HK-2 (cell line): Measurements from ENCODE around the gene IGHMBP2.
"Not testable (repeated sequence)": the region's sequence is repeated elsewhere in the genome, so short reads cannot be mapped to it uniquely, and the experiment has no call there.

ENCODE experiments used
- DNase-seq: peaks from one replicate; pipeline ENCODE4 v3.0.0-alpha.2; 2018; ENCODE audit not compliant: unreplicated experiment

IGHMBP2 gene

DNA sequence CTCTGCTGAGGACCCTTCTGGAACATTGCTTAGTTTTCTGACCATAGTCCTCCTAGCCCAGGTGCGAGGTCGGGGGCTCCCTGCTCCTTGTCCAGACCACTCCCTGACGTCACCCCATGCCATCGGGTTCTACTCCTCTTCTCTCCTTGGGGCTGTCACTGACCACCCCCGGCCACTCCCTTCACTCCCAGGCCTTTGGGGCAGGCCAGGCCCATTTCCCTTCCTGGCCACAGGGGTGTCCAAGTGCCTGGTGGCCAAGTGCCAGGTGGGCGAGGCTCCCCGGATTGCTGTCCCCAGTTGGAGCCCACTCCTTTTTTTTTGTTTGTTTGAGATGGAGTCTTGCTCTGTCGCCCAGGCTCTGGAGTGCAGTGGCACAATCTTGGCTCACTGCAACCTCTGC lies 57.6 kb downstream of the IGHMBP2 start:
- no peak for DNase-seq

DNA sequence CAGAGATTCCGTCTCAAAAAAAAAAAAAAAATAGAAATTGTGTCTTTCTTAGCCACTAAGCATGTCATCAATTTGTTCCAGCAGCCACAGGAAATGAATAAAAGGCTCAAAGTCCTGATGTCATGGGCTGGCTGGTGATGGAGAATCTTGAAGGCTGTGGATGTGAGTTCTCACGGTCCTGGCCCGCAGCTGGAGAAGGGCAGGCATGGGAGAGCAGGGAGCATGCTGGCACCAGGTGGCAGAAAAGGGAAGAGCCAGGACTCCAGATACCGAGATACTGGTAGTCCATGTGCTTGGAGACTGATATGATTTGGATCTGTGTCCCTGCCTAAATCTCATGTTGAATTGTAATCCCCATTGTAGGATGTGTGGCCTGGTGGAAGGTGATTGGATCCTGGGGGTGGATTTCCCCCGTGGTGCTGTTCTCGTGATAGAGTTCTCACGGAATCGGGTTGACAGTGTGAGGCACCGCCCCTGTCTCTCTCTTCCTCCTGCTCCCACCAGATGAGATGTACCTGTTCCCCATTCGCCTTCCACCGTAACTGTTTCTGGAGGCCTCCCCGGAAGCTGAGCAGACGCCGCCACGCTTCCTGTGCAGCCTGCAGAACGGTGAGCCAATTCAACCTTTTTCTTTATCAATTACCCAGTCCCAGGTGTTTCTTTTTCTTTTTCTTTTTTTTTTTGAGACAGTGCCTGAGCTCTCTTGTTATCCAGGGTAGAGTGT lies 59.0 kb downstream of the IGHMBP2 start:
- no peak for DNase-seq

DNA sequence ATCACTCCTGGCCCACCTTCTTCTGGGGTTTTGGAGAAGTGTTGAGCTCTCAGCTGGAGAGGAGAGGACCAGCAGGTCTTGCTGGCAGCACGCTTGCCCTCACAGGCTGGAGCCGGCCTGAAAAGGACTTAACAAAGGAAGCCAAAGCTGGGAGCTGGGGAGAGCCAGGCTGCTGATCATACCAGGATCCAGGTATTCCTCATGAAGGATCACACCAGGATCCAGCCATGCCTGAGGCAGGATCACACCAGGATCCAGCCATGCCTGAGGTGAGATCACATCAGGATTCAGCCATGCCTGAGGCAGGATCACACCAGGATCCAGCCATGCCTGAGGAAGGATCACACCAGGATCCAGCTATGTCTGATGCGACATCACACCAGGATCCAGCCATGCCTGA lies 60.1 kb downstream of the IGHMBP2 start:
- no peak for DNase-seq

DNA sequence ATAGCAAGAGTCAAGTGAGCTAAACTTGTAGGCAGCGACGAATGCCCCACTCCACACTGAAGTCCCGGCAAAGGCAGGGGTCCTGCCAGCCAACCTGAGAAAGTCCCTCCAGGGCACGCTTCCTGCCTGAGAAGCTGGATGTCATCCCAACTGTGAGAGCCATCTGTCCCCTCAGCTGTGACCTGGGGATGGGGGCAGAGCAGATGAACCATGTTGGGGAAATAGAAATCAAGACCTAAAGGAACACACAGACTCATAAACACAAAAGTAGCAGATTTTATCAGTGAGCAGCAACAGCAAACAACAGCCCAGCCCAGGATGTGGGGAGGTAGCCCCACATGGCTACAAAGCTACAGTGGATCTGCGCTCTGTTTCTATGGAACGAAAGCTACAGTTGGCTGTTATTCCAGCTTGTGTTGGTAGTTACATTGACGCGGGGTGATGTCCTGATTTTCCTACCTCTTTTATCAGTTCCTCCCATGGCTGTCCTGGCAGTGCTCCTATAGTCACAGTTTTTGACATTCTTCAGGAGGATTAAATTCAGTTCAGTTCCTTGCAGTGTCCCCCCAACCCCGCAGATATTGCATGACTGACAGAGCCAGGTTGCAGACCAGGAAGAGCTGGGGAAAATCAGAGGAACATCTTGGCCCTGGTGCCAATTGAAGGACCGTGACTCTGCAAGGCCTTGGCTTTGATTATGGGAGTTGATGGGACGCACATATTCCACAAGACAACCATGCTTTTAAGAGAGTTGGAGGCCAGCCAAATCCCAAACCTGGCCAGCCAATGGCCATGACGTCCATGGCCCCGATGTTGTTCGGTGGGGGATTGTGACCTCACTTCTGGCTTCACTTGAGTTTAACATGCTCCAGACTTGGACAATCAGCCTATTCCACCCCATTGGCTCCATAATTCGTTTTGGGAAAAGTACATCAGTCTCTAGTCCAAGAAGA lies 62.5 kb downstream of the IGHMBP2 start:
- DNase-seq: no peak

DNA sequence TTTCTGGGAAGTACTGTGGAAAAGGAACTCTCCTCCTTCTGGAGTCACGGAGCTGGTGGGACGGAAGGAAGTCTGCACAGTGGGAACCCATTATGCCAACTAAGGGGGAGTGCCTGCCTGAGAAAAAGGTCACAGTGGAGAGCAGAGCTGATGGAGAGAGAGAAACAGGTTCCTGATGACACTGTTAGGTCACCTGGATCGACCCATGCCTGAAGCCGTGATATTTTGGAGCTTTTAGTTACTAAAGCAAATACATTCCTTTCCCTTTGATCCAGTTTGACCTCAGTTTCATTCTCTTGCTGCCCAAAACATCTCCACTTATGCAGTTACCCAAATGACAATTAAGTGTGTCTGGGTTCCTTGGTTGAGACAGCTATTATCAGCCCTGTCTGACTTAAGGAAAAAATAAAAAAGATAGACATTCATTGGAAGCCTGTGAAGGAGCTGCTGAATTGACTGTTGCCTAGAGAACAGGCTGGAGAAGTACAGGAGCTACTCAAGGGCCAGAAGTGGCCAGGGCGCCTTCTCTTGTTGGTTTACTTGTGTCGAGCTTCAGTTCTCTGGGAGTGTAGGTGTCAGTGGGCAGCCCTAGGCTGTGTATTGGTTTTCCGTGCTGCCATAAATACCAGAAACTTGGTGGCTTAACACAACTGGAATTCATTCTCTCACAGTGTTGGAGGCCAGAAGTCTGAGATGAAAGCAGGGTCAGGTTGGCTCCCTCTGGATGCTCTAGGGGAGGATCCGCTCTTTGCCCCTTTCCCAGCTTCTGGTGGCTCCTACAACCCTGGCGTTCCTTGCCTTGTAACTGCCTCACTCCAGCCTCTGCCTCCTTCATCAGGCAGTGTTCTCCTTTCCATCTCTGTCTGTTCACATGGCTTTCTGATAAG lies 63.4 kb downstream of the IGHMBP2 start:
- DNase-seq: no peak

DNA sequence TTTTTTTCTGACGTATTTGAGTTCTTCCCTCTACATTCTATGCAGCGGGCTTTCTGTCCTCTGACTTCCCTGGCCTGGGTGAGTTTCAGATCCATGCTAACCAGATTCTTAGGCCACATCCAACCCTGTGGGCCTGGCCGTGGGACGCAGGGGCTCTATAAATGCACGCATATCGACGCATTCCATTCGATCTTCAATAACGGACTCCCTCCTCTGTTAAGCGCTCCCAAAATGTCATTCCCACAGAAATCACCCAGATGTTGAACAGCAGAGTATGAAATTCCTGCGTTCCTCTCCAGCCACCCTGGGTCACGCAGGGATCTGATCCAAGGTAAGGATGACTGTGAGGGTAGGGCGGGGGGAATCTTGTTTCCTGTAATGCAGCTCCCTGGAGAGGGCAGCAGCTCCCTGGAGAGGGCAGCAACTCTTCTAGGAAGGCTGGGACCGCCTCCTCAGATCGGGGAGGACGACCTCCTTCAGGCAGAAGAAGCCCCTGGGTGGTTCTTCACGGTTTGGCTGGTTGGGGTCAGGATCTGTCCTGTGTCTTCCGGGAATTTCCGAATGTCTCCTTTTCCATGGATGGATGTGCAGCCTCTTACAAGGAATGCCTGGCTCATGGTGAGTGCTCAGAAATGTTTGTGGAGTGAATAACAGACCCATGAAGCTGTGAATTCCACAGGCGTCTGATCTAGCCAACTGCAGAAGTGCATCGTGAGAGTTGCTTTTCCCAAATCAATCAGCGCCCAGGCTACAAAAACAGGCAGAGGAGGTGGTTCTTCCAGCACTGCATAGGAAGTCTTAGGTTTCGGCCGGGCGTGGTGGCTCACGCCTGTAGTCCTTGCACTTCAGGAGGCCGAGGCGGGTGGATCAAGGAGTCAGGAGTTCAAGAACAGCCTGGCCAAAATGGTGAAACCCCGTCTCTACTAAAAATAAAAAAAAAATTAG lies 64.9 kb downstream of the IGHMBP2 start:
- no peak for DNase-seq

DNA sequence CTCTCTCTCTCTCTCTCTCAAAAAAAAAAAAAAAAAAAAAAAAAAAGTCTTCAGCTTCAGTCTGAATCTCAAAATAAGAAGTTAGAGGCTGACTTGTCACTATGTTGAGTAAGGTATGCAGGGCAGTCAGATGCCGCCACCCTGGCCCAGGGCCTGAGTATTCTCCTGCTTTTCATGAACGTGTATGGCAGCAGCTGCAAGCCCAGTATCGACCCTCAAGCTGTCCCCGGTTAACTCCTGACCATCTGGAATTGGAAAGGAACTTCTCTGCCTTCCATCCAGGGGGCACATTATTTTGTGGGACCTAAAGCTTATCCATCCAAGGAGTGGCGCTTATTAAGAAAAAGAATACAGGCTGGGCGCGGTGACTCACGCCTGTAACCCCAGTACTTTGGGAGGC lies 65.7 kb downstream of the IGHMBP2 start:
- DNase-seq: no peak

DNA sequence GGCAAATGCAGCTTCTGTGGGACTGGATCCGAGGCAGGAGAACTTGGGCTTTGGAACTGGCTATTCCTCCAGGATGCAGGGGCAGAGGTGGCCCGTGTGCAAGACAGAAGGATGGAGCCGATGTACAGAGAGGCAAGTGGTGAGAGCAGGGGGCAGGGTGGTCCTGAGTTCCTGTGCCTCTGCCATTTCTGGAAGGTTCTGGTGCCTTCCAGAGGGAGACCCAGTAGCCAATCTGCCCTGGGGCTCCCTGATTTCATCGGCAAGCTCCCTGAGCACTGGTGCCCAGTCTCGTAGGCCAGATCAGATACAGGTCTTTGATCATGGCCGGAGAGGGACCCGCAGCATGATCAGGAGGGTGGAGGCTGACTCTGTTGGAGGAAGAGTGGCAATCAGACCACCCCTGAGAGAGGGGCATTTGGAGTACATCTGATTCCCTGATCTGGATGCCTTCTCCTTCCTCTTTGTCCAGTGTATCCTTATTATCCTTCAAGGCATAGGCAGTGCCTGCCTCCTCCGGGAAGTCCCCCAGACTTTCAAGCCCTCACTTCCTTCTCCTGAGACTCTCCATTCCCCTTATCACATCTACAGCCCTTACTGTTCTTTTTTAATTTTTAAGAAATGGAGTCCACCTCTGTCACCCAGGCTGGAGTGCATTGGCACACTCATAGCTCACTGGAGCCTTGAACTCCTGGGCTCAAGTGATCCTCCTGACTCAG lies 67.4 kb downstream of the IGHMBP2 start:
- no peak for DNase-seq

DNA sequence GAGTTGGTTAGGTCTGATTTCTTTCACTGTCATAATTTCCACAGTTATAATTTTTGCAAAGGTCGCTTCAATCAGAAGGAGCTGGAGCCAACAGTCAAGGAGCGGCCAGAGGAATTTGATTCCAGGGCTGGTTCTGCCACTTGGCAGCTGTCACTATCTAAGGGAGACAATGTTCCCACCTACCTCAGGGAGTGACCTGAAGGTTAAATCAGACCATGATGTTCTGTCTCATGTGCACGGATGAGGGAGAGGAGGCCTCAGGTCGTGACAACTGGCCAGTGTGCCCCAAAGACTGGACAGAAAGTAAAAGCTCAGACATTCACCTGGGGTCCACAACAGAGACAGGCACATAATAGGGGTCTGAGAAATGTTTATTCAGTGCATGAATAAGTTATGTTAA lies 69.5 kb downstream of the IGHMBP2 start:
- DNase-seq: no peak

DNA sequence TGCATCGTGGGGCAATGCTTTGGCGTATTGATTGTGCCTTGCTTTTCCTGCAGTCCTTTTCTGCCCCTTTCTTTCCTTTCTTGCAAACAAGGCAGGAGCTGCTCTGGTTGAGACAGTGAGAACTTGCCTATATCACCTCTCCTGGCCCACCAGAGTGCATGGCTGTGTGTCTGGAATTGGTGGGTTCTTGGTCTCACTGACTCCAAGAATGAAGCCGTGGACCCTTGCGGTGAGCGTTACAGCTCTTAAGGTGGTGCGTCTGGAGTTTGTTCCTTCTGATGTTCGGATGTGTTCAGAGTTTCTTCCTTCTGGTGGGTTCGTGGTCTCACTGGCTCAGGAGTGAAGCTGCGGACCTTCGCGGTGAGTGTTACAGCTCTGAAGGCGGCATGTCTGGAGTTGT lies 70.0 kb downstream of the IGHMBP2 start:
- DNase-seq: not testable (repeated sequence)

DNA sequence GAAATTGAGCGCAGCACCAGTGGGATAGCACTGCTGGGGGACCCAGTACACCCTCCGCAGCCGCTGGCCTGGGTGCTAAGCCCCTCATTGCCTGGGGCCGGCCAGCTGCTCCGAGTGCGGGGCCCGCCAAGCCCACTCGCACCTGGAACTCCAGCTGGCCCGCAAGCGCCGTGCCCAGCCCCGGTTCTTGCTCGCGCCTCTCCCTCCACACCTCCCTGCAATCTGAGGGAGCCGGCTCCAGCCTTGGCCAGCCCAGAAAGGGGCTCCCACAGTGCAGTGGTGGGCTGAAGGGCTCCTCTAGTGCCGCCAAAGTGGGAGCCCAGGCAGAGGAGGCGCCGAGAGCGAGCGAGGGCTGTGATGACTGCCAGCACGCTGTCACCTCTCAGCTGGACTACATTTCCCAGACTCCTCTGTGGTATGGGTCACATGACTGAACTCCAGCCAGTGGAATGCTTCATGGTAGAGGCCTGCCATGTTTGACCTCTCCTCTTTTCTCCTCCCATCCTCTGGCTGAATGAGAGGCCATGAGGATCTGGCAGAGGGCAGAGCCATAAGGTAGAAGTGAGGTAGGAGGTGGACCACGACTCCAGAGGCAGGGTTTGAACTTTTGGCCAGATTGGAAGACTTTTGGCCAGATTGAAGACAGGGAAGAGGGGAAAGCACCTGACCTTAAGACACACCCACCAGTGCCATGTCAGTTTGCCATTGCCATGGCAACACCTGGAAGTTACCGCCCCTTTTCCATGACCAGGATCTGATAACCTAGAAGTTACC lies 70.9 kb downstream of the IGHMBP2 start:
- no peak for DNase-seq

DNA sequence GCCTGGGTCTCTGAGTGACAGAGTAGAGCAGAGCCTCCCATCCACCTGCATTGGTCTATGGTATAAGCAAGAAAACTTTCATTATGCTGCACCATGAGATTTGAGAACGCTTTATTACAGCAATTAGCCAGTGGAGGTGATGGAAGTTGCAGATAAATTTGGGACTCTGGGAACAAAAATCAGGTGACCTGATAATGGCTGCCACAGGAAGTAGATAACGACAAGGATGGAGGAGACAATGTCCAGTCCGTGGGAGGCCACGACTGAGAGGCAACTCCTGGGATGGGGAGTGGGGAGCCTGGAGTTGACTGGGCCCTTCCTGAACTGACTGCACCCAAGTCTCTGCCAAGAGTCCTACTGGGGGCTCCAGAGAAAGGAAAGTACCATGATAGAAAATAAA lies 72.4 kb downstream of the IGHMBP2 start:
- no peak for DNase-seq

DNA sequence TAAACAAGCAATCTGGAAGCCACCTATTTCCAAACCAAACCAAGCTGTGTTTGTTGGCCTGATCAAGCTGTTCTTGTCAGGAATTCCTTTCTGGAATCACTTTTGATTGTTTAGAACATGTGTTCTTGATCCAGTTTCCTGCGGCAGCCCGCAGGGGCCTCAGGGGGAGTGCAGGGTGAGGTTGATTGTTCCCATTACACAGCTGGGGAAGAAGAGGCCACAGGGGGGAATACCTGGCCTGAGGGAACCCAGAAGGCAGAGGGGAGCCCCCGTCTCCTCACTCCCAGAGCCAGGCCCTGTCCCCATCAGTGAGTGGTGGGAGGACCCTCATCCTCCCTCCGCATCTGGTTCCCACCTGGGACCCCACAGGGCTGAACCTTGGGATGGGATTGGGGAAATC lies 72.9 kb downstream of the IGHMBP2 start:
- no peak for DNase-seq

DNA sequence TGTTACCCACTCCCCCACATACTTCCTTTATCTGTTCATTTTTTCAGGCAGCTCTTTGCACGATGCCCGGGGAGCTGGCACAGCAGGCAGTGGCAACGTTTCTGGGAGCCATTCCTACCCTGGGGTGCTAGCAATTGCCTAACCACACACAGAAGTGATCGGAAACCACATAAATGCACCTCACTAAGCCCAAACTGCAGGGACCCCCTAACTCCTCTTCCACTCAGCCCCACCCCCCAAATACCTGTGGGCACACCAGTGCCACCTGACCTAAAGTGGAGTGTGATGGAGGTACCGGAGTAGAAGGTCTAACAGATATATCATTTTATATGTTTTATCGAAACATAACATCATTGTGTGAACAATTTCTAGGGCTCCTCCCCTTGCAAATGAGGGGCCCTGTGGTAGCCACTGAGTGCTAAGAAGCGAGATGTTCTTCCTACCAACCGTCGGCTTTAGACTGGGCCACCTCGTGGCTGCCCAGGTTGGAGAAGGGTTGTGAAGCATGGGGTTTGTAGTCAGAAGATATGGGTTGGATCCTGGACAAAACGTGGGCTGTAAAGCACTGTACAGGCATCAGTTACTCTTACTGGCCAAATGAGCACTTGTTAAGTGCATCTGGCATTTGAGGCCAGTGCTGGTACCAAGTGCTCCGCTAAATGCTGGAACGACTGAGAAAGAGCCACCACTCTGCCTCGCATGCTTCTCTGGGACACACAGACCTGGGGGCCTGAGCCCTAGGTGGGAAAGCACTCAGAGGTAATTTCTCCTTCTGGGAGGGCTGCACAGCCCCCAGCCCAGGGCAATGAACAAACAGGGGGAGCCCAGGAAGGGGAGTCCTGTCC lies 74.3 kb downstream of the IGHMBP2 start:
- no peak for DNase-seq

DNA sequence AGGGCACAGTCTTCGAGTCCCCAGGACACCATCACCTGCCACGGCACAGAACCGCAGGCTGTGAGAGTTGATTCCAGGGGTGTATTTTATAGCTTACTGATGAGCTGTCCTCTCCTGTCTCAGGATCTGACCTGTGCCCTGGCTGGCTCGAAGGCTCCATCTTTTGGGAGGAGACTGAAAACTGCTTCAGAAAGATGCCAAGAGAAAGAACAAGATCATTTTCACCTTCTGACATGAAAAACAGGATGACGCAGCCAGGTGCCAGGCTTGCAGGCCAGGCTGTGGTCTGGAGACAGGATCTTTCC lies 74.9 kb downstream of the IGHMBP2 start:
- no peak for DNase-seq

DNA sequence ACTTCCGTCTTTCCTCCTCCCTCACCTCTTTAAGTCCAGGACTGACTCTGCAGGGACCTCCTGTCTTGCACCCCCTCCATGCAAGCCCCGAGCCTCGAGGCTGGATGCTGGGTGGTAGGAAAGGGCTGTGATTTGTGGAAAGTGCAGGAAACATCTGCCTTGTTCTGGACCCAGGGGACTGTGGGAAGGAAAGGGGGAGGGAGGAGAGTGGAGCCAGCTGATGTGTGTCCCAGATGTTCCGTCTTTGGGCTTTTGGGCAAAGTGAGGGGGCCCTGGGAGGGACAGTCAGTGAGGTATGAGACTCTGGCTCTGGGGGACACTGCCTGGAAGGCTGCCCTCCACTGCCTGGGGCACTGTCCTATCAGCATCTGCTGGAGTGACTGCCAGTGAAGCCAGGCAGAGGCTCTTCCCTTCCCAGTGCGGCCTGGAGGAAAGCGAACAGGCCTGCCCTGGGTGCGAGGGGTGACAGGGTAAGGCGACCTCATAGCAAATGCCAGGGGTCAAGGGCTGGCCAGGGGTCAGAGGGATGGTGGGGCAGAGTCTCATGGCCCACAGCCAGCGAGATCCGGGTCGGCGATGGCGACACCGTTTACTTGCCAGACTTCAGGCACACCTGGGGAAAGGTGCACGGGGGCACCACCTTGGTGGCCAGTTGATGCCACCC lies 75.4 kb downstream of the IGHMBP2 start:
- DNase-seq: no peak

DNA sequence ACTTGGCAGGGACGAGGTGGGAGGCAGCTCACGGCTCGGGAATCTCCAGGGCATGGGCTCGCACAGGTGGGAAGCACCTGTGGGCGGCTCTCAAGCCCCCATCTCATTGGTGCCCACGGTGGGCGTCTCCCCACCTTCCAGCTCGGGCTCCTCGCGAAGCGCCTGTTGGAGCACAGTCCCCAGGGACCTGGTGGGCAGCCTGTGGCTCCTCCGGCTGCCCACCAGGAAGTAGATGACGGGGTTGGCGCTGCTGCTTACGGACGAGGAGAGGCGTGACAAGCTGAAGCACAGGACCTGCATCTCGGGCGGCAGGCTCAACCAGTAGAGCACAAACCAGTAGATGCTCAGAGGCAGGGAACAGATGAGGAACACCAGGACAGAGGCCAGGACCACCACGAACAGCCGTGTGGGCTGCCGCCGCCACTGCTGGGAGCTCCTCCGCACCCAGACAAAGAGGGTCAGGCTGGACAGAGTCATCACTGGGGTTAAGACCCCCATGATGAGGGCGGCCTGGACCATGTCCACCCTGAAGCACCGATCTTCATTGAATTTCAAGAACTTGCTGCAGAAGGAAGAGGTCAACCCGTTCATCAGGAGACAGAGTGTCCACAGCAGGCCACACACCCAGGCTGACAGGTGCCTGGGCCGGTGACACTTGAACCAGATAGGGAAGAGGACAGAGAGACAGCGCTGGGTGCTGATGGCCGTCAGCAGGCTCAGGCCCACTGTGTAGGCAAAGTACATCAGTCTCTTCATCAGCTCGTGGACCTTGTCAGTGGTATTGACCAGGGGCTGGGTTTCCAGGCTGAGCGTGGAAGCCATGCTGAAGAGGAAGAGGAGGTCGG lies 76.5 kb downstream of the IGHMBP2 start:
- DNase-seq: no peak

DNA sequence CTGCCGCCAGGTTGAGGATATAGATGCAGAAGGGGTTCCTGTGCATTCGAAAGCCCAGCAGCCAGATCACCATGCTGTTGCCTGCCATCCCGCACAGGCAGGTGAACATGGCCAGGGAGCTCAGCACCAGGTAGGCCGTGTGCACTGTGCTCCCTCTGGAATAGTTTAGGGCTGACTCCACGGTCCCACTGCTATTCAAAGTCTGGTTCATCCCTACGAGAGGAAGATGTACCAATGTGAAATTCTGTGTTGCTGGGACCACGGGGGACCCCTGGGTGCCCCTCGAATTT lies 77.0 kb downstream of the IGHMBP2 start, which contains the start of gene MRGPRD:
TSS of gene MRGPRD (minus strand) at position 211 of the 290 bp plus-strand sequence. CDS start at position 211, 0 bp downstream.
- no peak for DNase-seq
